Bronchial epithelial cell (primary cell): Measurements from ENCODE around the gene CCN2. TPM values are rescaled to one million over a fixed set of nuclear protein-coding genes. Genes with fewer than 3 reads are reported as not detected.
"Not testable (repeated sequence)": the region's sequence is repeated elsewhere in the genome, so short reads cannot be mapped to it uniquely, and the experiment has no call there.

Source experiments
- DNase-seq: peaks from one replicate; pipeline ENCODE4 v3.0.0-alpha.2; 2010; ENCODE audit warnings: low read depth
- FAIRE-seq: peaks from 2 replicates; lab custom pipeline; 2011; peaks lifted over from hg19 to GRCh38; lab: Jason Lieb, UNC
- H3K27me3 ChIP-seq: 2 replicates; pipeline ENCODE4 v1.5.1; 2011; ENCODE audit warnings: low read length; ENCODE audit not compliant: control insufficient read depth, insufficient read depth
- H3K36me3 ChIP-seq: 2 replicates; pipeline ENCODE4 v1.5.1; 2011; ENCODE audit warnings: low read length; ENCODE audit not compliant: control insufficient read depth, insufficient read depth
- H3K4me3 ChIP-seq: 2 replicates; pipeline ENCODE4 v1.5.1; 2011; ENCODE audit warnings: mild to moderate bottlenecking, low read depth, low read length, control low read depth
- total RNA-seq: library from RNA; depleted of rRNA; stranded (reverse); fragments of >200 nt; gene quantifications from 2 replicates; pipeline ENCODE4 v1.2.1, GENCODE V29; 2014
- TF ChIP-seq, protein P1 (sequence below): IDR thresholded peaks from 2 replicates; pipeline ENCODE4 v1.5.1; 2011; ENCODE audit warnings: mild to moderate bottlenecking, moderate library complexity, low read length, control low read depth, inconsistent platforms; ENCODE audit not compliant: insufficient read depth, severe bottlenecking

The CCN2 gene
- total RNA-seq, 1 donor from 2014 or later: 2.6 TPM

- Histone ChIP-seq H3K4me3 (no peak overlapping the region), H3K27me3 (no peaks in the 10 kb centered on the region), H3K36me3 (no peaks in the 10 kb centered on the region)
- DNase-seq (no peak), FAIRE-seq (no peak)
- TF ChIP-seq, protein P1, sequence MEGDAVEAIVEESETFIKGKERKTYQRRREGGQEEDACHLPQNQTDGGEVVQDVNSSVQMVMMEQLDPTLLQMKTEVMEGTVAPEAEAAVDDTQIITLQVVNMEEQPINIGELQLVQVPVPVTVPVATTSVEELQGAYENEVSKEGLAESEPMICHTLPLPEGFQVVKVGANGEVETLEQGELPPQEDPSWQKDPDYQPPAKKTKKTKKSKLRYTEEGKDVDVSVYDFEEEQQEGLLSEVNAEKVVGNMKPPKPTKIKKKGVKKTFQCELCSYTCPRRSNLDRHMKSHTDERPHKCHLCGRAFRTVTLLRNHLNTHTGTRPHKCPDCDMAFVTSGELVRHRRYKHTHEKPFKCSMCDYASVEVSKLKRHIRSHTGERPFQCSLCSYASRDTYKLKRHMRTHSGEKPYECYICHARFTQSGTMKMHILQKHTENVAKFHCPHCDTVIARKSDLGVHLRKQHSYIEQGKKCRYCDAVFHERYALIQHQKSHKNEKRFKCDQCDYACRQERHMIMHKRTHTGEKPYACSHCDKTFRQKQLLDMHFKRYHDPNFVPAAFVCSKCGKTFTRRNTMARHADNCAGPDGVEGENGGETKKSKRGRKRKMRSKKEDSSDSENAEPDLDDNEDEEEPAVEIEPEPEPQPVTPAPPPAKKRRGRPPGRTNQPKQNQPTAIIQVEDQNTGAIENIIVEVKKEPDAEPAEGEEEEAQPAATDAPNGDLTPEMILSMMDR: no peak
These were observed 32.4 kb downstream of the CCN2 start for GRCh38 chr6:131918650-131919355.

GRCh38 chr6:131917763-131918649 lies 33.2 kb downstream of the CCN2 start:
- DNase-seq (no peak), FAIRE-seq (no peak)

GRCh38 chr6:131917318-131917717 lies 33.9 kb downstream of the CCN2 start:
- Histone ChIP-seq H3K27me3 (no peaks in the 10 kb centered on the region), H3K36me3 (no peaks in the 10 kb centered on the region), H3K4me3 (no peak overlapping the region)
- DNase-seq (no peak), FAIRE-seq (no peak)
- TF ChIP-seq, protein P1: no peak

More at GRCh38 chr6:131917763-131918649, 33.2 kb downstream of the CCN2 start:
- H3K27me3 ChIP-seq: no peaks in the 10 kb centered on the region
- H3K4me3 ChIP-seq: no peak overlapping the region
- TF ChIP-seq, protein P1: no peak
- H3K36me3 ChIP-seq: no peaks in the 10 kb centered on the region

DNA sequence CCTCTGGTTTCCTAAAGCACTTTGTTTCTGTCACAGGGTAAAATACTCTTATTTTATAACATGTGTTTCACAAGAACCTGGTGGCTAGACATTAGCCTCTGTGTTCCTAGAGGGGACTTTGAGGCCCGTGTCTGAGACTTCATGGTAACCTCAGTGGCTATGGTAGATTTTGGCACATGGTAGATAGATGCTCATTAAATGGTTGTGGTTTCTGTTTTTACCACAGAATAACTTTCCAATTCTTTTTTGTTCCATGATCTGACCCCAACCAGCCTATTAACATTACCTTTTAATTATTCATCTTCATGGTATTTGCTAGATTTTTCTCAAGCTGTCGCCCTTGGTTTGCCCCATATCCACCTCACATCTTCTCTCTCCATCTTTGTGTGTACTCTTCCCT lies 34.3 kb downstream of the CCN2 start:
- H3K27me3 ChIP-seq: no peaks in the 10 kb centered on the region
- FAIRE-seq: no peak
- no peaks in the 10 kb centered on the region for H3K36me3 ChIP-seq
- DNase-seq: no peak
- TF ChIP-seq, protein P1: no peak
- H3K4me3 ChIP-seq: no peak overlapping the region

DNA sequence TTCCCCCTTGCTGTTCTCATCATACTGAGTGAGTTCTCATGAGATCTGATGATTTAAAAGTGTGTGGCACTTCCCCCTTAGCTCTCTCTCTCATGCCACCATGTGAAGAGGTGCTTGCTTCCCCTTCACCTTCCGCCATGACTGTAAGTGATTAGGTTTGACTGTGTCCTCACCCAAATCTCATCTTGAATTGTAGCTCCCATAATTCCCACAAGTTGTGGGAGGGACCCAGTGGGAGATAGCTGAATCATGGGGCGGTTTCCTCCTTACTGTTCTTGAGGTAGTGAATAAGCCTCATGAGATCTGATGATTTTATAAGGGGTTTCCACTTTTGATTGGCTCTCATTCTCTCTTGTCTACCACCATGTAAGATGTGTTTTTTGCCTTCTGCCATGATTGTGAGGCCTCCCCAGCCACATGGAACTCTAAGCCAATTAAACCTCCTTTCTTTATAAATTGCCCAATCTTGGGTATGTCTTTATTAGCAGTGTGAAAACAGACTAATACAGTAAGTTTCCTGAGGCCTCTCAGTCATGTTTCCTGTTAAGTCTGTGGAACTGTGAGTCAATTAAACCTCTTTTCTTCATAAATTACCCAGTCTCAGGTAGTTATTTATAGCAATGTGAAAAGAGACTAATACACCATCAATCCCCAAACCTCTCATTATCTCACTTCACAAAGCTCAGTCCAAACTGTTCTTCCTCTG lies 34.9 kb downstream of the CCN2 start:
- H3K4me3 ChIP-seq, FAIRE-seq, H3K27me3 ChIP-seq, DNase-seq, H3K36me3 ChIP-seq: not testable (repeated sequence)
